Panc1 (cell line): ENCODE results near the gene HADH. TPM values are rescaled to one million over a fixed set of nuclear protein-coding genes. Genes with fewer than 3 reads are reported as not detected.

ENCODE experiments used
- ATAC-seq: fragments of 200-7000 bp; cut with Tn5 transposase; 2 replicates; pipeline ENCODE4 v1.9.1; 2020; ENCODE audit warnings: mild to moderate bottlenecking, moderate library complexity
- BruUV-seq: library from RNA; stranded (reverse); fragments of 400-500 nt; replicated peaks from 2 replicates; lab custom pipeline; 2021; lab: Mats Ljungman, UMichigan
- CTCF ChIA-PET: fragments of 300-600 bp; sonication (Branson Sonifier 250); formaldehyde crosslinking; loops from one replicate; lab custom pipeline; 2022; ENCODE audit warnings: antibody characterized with exemption; lab: Charles Lee
- POLR2A ChIA-PET: fragments of 300-600 bp; sonication (Branson Sonifier 250); formaldehyde crosslinking; loops from one replicate; lab custom pipeline; 2022; ENCODE audit warnings: antibody characterized with exemption; lab: Charles Lee
- DNase-seq: peaks from one replicate; pipeline ENCODE4 v3.0.0-alpha.2; 2010; ENCODE audit warnings: low read depth, low spot score
- H3K27ac ChIP-seq: 2 replicates; pipeline ENCODE4 v1.5.1; 2011; ENCODE audit warnings: mild to moderate bottlenecking, low read length, inconsistent platforms
- H3K27me3 ChIP-seq: fragments of 200-500 bp; sonication (Bioruptor generic); 2 replicates; pipeline ENCODE4 v1.6.0; 2014; ENCODE audit warnings: low read length, inconsistent platforms; ENCODE audit not compliant: control insufficient read depth, insufficient read depth
- H3K36me3 ChIP-seq: fragments of 200-500 bp; sonication (Bioruptor generic); 2 replicates; pipeline ENCODE4 v1.5.1; 2014; ENCODE audit warnings: inconsistent platforms, mild to moderate bottlenecking, low read length, moderate library complexity; ENCODE audit not compliant: control insufficient read depth, insufficient read depth
- H3K4me1 ChIP-seq: 2 replicates; pipeline ENCODE4 v1.5.1; 2011; ENCODE audit warnings: inconsistent platforms, mild to moderate bottlenecking, low read length, moderate library complexity; ENCODE audit not compliant: control insufficient read depth, insufficient read depth
- H3K4me3 ChIP-seq, 2 experiments: 2 replicates each; pipeline ENCODE4 v1.5.1; 2011 to 2012; ENCODE audit warnings: low read depth in 2 of 2, low read length in 2 of 2, mild to moderate bottlenecking in 2 of 2, inconsistent platforms in 1 of 2, moderate library complexity in 1 of 2
- H3K9me3 ChIP-seq: fragments of 200-500 bp; sonication (Bioruptor generic); 2 replicates; pipeline ENCODE4 v1.5.1; 2014; ENCODE audit warnings: low read depth, mild to moderate bottlenecking, inconsistent platforms, low read length, moderate library complexity; ENCODE audit not compliant: control insufficient read depth, insufficient read depth
- POLR2AphosphoS5 ChIP-seq: IDR thresholded peaks from 2 replicates; pipeline ENCODE4 v1.6.1; 2012; ENCODE audit warnings: mild to moderate bottlenecking, low read depth, low read length, moderate library complexity
- SIN3A ChIP-seq: IDR thresholded peaks from 2 replicates; pipeline ENCODE4 v1.6.1; 2012; ENCODE audit warnings: low read depth, mild to moderate bottlenecking, low read length, moderate library complexity, borderline replicate concordance; ENCODE audit not compliant: insufficient read depth
- TCF7L2 ChIP-seq: IDR thresholded peaks from 2 replicates; pipeline ENCODE4 v1.6.1; 2011; ENCODE audit warnings: mild to moderate bottlenecking, low read depth, low read length, inconsistent platforms
- in situ Hi-C: cut with HindIII; loops from 2 replicates; pipeline ENCODE4 v1.10.0; 2016; ENCODE audit warnings: low sequenced_read_pairs, low pct_unique_long_range_greater_than_20kb
- intact Hi-C: fragments of 100-400 bp; cut with micrococcal nuclease; formaldehyde crosslinking; loops from one replicate; pipeline ENCODE4 v1.10.0; 2022; ENCODE audit not compliant: unreplicated experiment
- total RNA-seq: library from RNA; stranded (reverse); gene quantifications from one replicate; pipeline ENCODE4 v1.2.1, GENCODE V29; 2021; ENCODE audit not compliant: unreplicated experiment
- TF ChIP-seq, protein P1 (sequence below), 2 experiments: IDR thresholded peaks; 2 replicates each; pipeline ENCODE4 v1.6.1; 2011 to 2012; ENCODE audit warnings: low read depth in 2 of 2, control low read depth in 1 of 2, low read length in 1 of 2, mild to moderate bottlenecking in 1 of 2, moderate library complexity in 1 of 2; ENCODE audit not compliant: insufficient read depth in 1 of 2
- TF ChIP-seq, protein P2 (sequence below): fragments of 450-650 bp; IDR thresholded peaks from 2 replicates; pipeline ENCODE4 v1.5.1; 2017; ENCODE audit warnings: mild to moderate bottlenecking

Gene HADH
- total RNA-seq, 1 experiment from 2014 or later, result 20.0 TPM

DNA sequence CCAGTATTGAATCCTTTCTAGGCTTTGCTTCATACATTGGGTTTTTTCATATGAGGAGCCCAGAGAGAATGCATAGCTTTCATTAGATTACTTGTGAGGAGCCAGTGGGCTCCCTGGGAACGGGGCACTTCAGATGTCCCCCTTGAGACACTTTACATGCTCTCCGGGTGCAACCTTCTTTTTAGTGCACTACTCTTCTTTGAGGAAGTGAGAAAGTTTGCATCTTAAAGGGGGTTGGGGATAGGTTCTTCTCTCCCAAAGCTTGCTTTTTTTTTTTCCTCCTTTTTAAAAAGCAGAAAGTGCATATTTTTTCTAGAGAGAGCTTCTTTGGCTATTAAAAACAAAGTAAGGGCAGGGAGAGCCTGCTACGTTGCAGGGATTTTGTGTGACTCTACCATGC lies 4.3 kb downstream of the HADH start:
- intact Hi-C loops (no loop called here), in situ Hi-C loops (no loop called here)
- no peaks in the 10 kb centered on the region for H3K27me3 ChIP-seq
- POLR2A ChIA-PET, result no interaction called here
- CTCF ChIA-PET, result no interaction called here
- no peaks in the 10 kb centered on the region for H3K9me3 ChIP-seq
- H3K27ac ChIP-seq, result no peak overlapping the region
- H3K4me3 ChIP-seq, result no peak overlapping the region
- TF ChIP-seq TCF7L2, result no peak
- TF ChIP-seq POLR2AphosphoS5, result no peak
- TF ChIP-seq, protein P1, sequence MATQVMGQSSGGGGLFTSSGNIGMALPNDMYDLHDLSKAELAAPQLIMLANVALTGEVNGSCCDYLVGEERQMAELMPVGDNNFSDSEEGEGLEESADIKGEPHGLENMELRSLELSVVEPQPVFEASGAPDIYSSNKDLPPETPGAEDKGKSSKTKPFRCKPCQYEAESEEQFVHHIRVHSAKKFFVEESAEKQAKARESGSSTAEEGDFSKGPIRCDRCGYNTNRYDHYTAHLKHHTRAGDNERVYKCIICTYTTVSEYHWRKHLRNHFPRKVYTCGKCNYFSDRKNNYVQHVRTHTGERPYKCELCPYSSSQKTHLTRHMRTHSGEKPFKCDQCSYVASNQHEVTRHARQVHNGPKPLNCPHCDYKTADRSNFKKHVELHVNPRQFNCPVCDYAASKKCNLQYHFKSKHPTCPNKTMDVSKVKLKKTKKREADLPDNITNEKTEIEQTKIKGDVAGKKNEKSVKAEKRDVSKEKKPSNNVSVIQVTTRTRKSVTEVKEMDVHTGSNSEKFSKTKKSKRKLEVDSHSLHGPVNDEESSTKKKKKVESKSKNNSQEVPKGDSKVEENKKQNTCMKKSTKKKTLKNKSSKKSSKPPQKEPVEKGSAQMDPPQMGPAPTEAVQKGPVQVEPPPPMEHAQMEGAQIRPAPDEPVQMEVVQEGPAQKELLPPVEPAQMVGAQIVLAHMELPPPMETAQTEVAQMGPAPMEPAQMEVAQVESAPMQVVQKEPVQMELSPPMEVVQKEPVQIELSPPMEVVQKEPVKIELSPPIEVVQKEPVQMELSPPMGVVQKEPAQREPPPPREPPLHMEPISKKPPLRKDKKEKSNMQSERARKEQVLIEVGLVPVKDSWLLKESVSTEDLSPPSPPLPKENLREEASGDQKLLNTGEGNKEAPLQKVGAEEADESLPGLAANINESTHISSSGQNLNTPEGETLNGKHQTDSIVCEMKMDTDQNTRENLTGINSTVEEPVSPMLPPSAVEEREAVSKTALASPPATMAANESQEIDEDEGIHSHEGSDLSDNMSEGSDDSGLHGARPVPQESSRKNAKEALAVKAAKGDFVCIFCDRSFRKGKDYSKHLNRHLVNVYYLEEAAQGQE (IDR thresholded peaks at IDR 0.05; ENCODE audit: insufficient read depth in 1 of 2, low read depth in 2 of 2, low read length in 1 of 2), result no peak
- no peak for TF ChIP-seq SIN3A
- TF ChIP-seq, protein P2, sequence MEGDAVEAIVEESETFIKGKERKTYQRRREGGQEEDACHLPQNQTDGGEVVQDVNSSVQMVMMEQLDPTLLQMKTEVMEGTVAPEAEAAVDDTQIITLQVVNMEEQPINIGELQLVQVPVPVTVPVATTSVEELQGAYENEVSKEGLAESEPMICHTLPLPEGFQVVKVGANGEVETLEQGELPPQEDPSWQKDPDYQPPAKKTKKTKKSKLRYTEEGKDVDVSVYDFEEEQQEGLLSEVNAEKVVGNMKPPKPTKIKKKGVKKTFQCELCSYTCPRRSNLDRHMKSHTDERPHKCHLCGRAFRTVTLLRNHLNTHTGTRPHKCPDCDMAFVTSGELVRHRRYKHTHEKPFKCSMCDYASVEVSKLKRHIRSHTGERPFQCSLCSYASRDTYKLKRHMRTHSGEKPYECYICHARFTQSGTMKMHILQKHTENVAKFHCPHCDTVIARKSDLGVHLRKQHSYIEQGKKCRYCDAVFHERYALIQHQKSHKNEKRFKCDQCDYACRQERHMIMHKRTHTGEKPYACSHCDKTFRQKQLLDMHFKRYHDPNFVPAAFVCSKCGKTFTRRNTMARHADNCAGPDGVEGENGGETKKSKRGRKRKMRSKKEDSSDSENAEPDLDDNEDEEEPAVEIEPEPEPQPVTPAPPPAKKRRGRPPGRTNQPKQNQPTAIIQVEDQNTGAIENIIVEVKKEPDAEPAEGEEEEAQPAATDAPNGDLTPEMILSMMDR, result no peak
- no peaks in the 10 kb centered on the region; the same call in none of the 2 replicates for H3K36me3 ChIP-seq
- ATAC-seq (no peak), DNase-seq (no peak)
- H3K4me1 ChIP-seq, result peaks cover 2% of the 10 kb centered on the region
- no TSS peak for BruUV-seq

DNA sequence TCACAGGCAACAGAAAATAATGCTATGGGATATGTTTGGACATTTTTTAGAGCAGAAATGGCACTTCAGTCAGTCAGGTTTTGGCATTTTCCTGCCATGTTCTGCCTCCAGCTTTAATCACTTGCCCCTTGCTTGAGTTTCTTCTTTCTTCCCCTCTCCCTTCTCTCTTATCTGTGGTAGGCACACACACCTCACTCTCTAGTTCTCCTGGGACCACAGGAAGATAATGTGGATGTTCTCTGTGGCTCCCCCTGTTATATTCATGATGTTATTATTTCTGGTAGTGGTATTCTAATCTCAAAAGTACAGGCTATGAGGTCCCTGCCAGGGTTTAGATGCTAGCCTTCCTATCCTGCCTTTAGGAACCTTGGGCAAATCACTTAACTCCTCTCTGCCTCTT lies 5.2 kb downstream of the HADH start:
- H3K4me1 ChIP-seq, result peaks cover 2% of the 10 kb centered on the region
- intact Hi-C loops (no loop called here), in situ Hi-C loops (no loop called here)
- no peaks in the 10 kb centered on the region; the same call in none of the 2 replicates for H3K36me3 ChIP-seq
- no peaks in the 10 kb centered on the region for H3K9me3 ChIP-seq
- ATAC-seq (no peak), DNase-seq (no peak)
- ChIA-PET POLR2A (interaction anchor here (0.7 kb wide), 1 partner anchor 131 kb away, joined by 5 read pairs; no protein-coding TSS in a partner anchor), CTCF (no interaction called here)
- no peaks in the 10 kb centered on the region for H3K27me3 ChIP-seq
- no peak overlapping the region for H3K27ac ChIP-seq
- no TSS peak for BruUV-seq
- H3K4me3 ChIP-seq, result no peak overlapping the region
- TF ChIP-seq, protein P2, result no peak
- TF ChIP-seq POLR2AphosphoS5 (no peak), TCF7L2 (no peak), SIN3A (no peak)
- TF ChIP-seq, protein P1 (IDR thresholded peaks at IDR 0.05; ENCODE audit: insufficient read depth in 1 of 2, low read depth in 2 of 2, low read length in 1 of 2), result no peak
